ENCODE results near the gene SCAF4. TPM values are rescaled to one million over a fixed set of nuclear protein-coding genes. Genes with fewer than 3 reads are reported as not detected.
"Not testable (repeated sequence)": the region's sequence is repeated elsewhere in the genome, so short reads cannot be mapped to it uniquely, and the experiment has no call there.

The SCAF4 gene
- total RNA-seq, 6 experiments from 2014 or later: 10.1 to 18.5 (median 13.7) TPM

- WGBS (ENCODE audit: insufficient coverage, low coverage, low lambda C conversion rate, missing lambda C conversion rate): 68% methylated on average over 3 of the region's 3 CpGs
- no peak for DNase-seq
- H3K4me1 ChIP-seq: no peaks in the 10 kb centered on the region
- no peak overlapping the region for H3K4me3 ChIP-seq
- intact Hi-C loops (cut with DNase I): no loop called here
- H3K27ac ChIP-seq: no peak overlapping the region
- H3K36me3 ChIP-seq: no peaks in the 10 kb centered on the region
- no peaks in the 10 kb centered on the region for H3K27me3 ChIP-seq
- no peaks in the 10 kb centered on the region for H3K9me3 ChIP-seq
- TF ChIP-seq POLR2A (IDR thresholded peaks at IDR 0.05): no peak
- no peak for TF ChIP-seq CTCF (IDR thresholded peaks at IDR 0.05)
- no peak for ATAC-seq
Measured at GRCh38 chr21:31766899-31767298, 35.0 kb upstream of the SCAF4 start.

- H3K36me3 ChIP-seq; H3K4me3 ChIP-seq; H3K27ac ChIP-seq; H3K27me3 ChIP-seq; intact Hi-C loops (cut with DNase I); DNase-seq; H3K4me1 ChIP-seq; ATAC-seq; H3K9me3 ChIP-seq: not testable (repeated sequence)
- WGBS (ENCODE audit: insufficient coverage, low coverage, low lambda C conversion rate, missing lambda C conversion rate): 83% methylated on average over 3 of the region's 6 CpGs
Measured at GRCh38 chr21:31765850-31766249, 33.9 kb upstream of the SCAF4 start.

GRCh38 chr21:31760931-31761330 is 29.0 kb upstream of the SCAF4 start:
- H3K4me3 ChIP-seq: no peak overlapping the region
- 71% methylated on average over 4 of the region's 4 CpGs for WGBS (ENCODE audit: insufficient coverage, low coverage, low lambda C conversion rate, missing lambda C conversion rate)
- no peak for TF ChIP-seq POLR2A (IDR thresholded peaks at IDR 0.05)
- no peak for TF ChIP-seq CTCF (IDR thresholded peaks at IDR 0.05)
- intact Hi-C loops (cut with DNase I): no loop called here
- H3K36me3 ChIP-seq: no peaks in the 10 kb centered on the region
- no peaks in the 10 kb centered on the region for H3K4me1 ChIP-seq
- DNase-seq: no peak
- no peak for ATAC-seq
- no peaks in the 10 kb centered on the region for H3K27me3 ChIP-seq
- H3K9me3 ChIP-seq: no peaks in the 10 kb centered on the region
- H3K27ac ChIP-seq: no peak overlapping the region

GRCh38 chr21:31756787-31757186 is 24.9 kb upstream of the SCAF4 start:
- WGBS (ENCODE audit: insufficient coverage, low coverage, low lambda C conversion rate, missing lambda C conversion rate): 74% methylated on average over 1 of the region's 1 CpG
- no peaks in the 10 kb centered on the region for H3K9me3 ChIP-seq

GRCh38 chr21:31755027-31755426 is 23.1 kb upstream of the SCAF4 start:
- H3K36me3 ChIP-seq: no peaks in the 10 kb centered on the region
- DNase-seq (no peak), ATAC-seq (no peak)
- no peaks in the 10 kb centered on the region for H3K27me3 ChIP-seq
- WGBS (ENCODE audit: insufficient coverage, low coverage, low lambda C conversion rate, missing lambda C conversion rate): 86% methylated on average over 6 of the region's 6 CpGs
- H3K27ac ChIP-seq: no peak overlapping the region
- H3K9me3 ChIP-seq: no peaks in the 10 kb centered on the region
- H3K4me3 ChIP-seq: no peak overlapping the region
- no peak for TF ChIP-seq CTCF (IDR thresholded peaks at IDR 0.05)
- no peak for TF ChIP-seq POLR2A (IDR thresholded peaks at IDR 0.05)
- intact Hi-C loops (cut with DNase I): no loop called here
- no peaks in the 10 kb centered on the region for H3K4me1 ChIP-seq

More at GRCh38 chr21:31756787-31757186, 24.9 kb upstream of the SCAF4 start:
- no peak for DNase-seq
- intact Hi-C loops (cut with DNase I): no loop called here
- no peak overlapping the region for H3K27ac ChIP-seq
- H3K36me3 ChIP-seq: no peaks in the 10 kb centered on the region
- no peaks in the 10 kb centered on the region for H3K27me3 ChIP-seq
- no peak overlapping the region for H3K4me3 ChIP-seq
- no peak for ATAC-seq
- H3K4me1 ChIP-seq: no peaks in the 10 kb centered on the region
- no peak for TF ChIP-seq CTCF (IDR thresholded peaks at IDR 0.05)
- no peak for TF ChIP-seq POLR2A (IDR thresholded peaks at IDR 0.05)

Data from right lobe of liver (tissue), 6 donors.